GM12872 (cell line): ENCODE measurements around the gene TPD52L2.

Source experiments
- CTCF ChIP-seq: IDR thresholded peaks from 3 replicates; pipeline ENCODE4 v1.5.1; 2011; ENCODE audit warnings: low read depth, mild to moderate bottlenecking, low read length, moderate library complexity; ENCODE audit not compliant: insufficient read depth

Gene TPD52L2

GRCh38 chr20:63830841-63831588, 34.1 kb upstream of the TPD52L2 start, which contains the start of gene ZBTB46:
Gene ZBTB46 (minus strand): TSS chr20:63831264. CDS start chr20:63790757, 40,507 bp downstream.
- TF ChIP-seq CTCF, result no peak

GRCh38 chr20:63831646-63831992, 33.5 kb upstream of the TPD52L2 start:
- no peak for TF ChIP-seq CTCF

- TF ChIP-seq CTCF, result no peak
These were observed 32.9 kb upstream of the TPD52L2 start for GRCh38 chr20:63831993-63832686.

GRCh38 chr20:63833776-63834490, 31.1 kb upstream of the TPD52L2 start:
- TF ChIP-seq CTCF, result no peak

- no peak for TF ChIP-seq CTCF
These were observed 30.6 kb upstream of the TPD52L2 start for GRCh38 chr20:63834491-63834880.

- no peak for TF ChIP-seq CTCF
These were observed 29.8 kb upstream of the TPD52L2 start for GRCh38 chr20:63835021-63835858.
